Osteoblast (primary cell): ENCODE measurements around the gene PARD3. TPM values are rescaled to one million over a fixed set of nuclear protein-coding genes. Genes with fewer than 3 reads are reported as not detected.
A peak's percentile ranks its signal among the peaks of the same experiment; 100 is the strongest.

Source experiments
- DNase-seq: peaks from one replicate; pipeline ENCODE4 v3.0.0; 2011; ENCODE audit warnings: low spot score, mixed read lengths; ENCODE audit not compliant: insufficient read length; ENCODE audit errors: missing footprints
- H2AFZ ChIP-seq: 2 replicates; pipeline ENCODE4 v1.6.0; 2011; ENCODE audit warnings: mild to moderate bottlenecking, low read length
- H3K27ac ChIP-seq: 2 replicates; pipeline ENCODE4 v1.5.1; 2011; ENCODE audit warnings: mild to moderate bottlenecking, low read depth, low read length, moderate library complexity
- H3K27me3 ChIP-seq: 2 replicates; pipeline ENCODE4 v1.6.0; 2012; ENCODE audit warnings: mild to moderate bottlenecking, control low read depth, inconsistent platforms, low read length, moderate library complexity; ENCODE audit not compliant: insufficient read depth
- H3K36me3 ChIP-seq: 2 replicates; pipeline ENCODE4 v1.5.1; 2011; ENCODE audit warnings: mild to moderate bottlenecking, low read length, control low read depth, moderate library complexity; ENCODE audit not compliant: insufficient read depth
- H3K4me1 ChIP-seq: 2 replicates; pipeline ENCODE4 v1.5.1; 2011; ENCODE audit warnings: mild to moderate bottlenecking, low read length, control low read depth, moderate library complexity; ENCODE audit not compliant: insufficient read depth
- H3K4me2 ChIP-seq: 2 replicates; pipeline ENCODE4 v1.6.0; 2011; ENCODE audit warnings: mild to moderate bottlenecking, low read length; ENCODE audit not compliant: insufficient read depth
- H3K4me3 ChIP-seq: fragments of 200-600 bp; sonication (generic); 3 replicates; pipeline ENCODE4 v1.5.1; 2012; ENCODE audit warnings: mild to moderate bottlenecking, low read length, inconsistent platforms; ENCODE audit not compliant: insufficient read depth
- H3K79me2 ChIP-seq: 2 replicates; pipeline ENCODE4 v1.6.0; 2012; ENCODE audit warnings: mild to moderate bottlenecking, low read length, control low read depth, inconsistent platforms; ENCODE audit not compliant: insufficient read depth
- H3K9me3 ChIP-seq: 2 replicates; pipeline ENCODE4 v1.5.1; 2011; ENCODE audit warnings: low read depth, low read length, control low read depth
- H4K20me1 ChIP-seq: 2 replicates; pipeline ENCODE4 v1.6.0; 2012; ENCODE audit warnings: mild to moderate bottlenecking, low read length, control low read depth; ENCODE audit not compliant: insufficient read depth
- CTCF ChIP-seq: IDR thresholded peaks from 2 replicates; pipeline ENCODE4 v1.5.1; 2011; ENCODE audit warnings: mild to moderate bottlenecking, low read depth, low read length, moderate library complexity; ENCODE audit errors: extremely low read depth
- total RNA-seq: library from RNA; depleted of rRNA; stranded (reverse); fragments of >200 nt; gene quantifications from 2 replicates; pipeline ENCODE4 v1.2.3, GENCODE V29; 2012

PARD3 gene
- total RNA-seq, 1 donor = 71.7 TPM

DNA sequence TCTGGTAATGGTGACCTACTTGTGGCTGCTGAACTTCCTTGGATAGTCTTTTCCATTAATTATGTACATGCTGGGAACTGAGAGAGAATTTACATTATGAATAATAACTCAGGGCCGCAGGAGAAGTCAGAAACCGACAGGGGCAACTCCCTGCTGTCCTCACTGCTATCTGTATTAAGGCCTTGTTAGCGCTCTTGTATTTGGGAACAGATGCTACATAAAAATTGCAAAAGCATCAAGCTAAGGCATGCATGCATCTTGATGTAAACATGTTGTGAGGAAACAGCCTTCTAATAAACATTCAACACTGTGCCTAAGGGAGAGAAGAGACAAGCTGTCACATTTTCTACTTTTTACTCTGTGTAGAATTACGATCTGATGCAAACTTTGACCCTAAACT, 158.4 kb downstream of the PARD3 start:
- DNase-seq = no peak
- peaks cover 17% of the 10 kb centered on the region for H4K20me1 ChIP-seq

DNA sequence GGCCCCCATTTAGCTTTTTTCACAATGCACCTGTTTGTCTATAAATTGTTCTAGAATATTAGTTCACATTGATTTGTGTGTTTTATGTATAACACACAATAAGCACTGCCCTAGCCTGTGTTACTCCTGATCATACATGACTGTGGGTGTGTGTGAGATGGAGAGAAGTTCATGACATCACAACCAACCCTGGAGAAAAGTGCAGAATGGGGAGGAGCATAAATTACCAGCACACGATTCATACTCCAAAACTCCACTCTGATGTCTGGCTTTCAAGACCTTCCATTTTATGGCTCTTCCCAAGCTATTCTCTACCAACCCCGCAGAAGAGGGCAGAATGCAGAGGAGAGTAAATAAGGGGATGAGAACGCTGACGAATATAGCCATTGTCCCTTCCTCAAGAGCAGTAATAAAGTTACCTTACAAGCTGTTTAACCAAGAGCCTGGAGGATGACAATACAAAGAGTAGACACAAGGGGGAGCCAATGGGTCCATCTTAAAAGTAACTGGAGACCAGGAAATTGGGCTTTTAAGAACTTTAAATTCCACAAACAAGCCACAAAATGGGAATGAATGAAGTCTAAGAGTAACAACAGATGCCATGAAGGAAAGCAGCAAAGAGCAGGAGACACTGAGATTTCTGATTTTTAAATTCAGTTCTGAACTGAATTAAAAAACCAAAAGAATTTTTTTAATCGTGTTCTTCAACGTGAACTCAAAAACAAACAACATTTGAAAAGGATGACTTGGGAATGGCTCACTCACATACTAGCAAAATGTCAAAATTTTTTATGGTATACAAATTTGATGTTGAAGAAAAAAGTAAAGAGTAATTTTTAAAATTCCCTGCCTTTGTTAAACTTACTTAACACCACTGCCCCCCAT, 159.6 kb downstream of the PARD3 start:
- no peak for DNase-seq
- Histone ChIP-seq H3K4me3 (no peak overlapping the region), H3K4me1 (peaks cover 7% of the 10 kb centered on the region), H3K36me3 (no peaks in the 10 kb centered on the region), H2AFZ (peak overlapping the region; percentile 41), H3K9me3 (no peaks in the 10 kb centered on the region), H3K27me3 (no peaks in the 10 kb centered on the region), H3K27ac (no peak overlapping the region), H3K79me2 (peaks cover 12% of the 10 kb centered on the region), H3K4me2 (peak overlapping the region; percentile 39), H4K20me1 (peaks cover 21% of the 10 kb centered on the region)
- TF ChIP-seq CTCF = peak; percentile 80

More for the DNA sequence above, 158.4 kb downstream of the PARD3 start:
- Histone ChIP-seq H3K27me3 (no peaks in the 10 kb centered on the region), H2AFZ (no peak overlapping the region), H3K4me2 (no peak overlapping the region), H3K9me3 (no peaks in the 10 kb centered on the region), H3K79me2 (peaks cover 12% of the 10 kb centered on the region), H3K4me1 (peaks cover 7% of the 10 kb centered on the region), H3K4me3 (no peak overlapping the region), H3K27ac (no peak overlapping the region), H3K36me3 (no peaks in the 10 kb centered on the region)
- no peak for TF ChIP-seq CTCF

DNA sequence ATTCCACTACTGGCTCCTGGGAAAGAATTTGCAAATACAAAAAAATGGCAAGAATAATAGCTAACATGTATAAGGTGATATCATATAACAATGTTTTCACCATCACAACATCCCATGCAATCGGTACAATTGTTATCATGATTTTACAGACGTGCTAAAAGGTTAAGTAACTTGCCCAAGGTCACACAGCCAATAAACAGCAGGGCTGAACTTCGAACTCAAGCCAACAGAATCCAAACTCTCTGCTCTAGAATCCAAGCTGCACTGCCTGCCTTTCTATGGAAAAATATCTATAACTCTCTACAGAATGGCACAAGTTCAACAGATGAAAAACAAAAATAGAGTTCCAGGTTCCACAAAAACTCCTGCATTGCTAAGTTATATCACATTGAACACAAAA, 160.9 kb downstream of the PARD3 start:
- TF ChIP-seq CTCF = no peak
- Histone ChIP-seq H3K4me3 (no peak overlapping the region), H3K4me2 (no peak overlapping the region), H3K27me3 (no peaks in the 10 kb centered on the region), H3K4me1 (peaks cover 7% of the 10 kb centered on the region), H4K20me1 (peaks cover 26% of the 10 kb centered on the region), H3K79me2 (peaks cover 19% of the 10 kb centered on the region), H2AFZ (no peak overlapping the region), H3K36me3 (no peaks in the 10 kb centered on the region), H3K27ac (no peak overlapping the region), H3K9me3 (no peaks in the 10 kb centered on the region)
- no peak for DNase-seq

DNA sequence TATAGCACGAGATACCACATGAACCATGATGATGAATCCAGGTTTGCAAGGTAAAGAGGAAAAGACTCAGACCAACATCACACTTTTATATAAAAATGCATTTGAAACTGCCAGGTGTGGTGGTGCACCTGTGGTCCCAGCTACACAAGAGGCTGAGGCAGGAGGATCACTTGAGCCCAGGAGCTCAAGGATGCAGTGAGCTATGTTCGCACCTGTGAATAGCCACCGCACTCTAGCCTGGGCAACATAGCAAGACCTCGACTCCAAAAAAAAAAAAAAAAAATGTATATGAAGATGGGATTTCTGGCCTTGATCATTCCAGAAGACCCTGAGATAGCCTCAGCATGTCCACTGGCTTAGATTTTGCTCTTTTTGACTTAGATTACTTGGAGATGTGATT, 161.6 kb downstream of the PARD3 start:
- Histone ChIP-seq H3K79me2 (peaks cover 24% of the 10 kb centered on the region), H3K4me3 (no peak overlapping the region), H3K9me3 (no peaks in the 10 kb centered on the region), H4K20me1 (peaks cover 31% of the 10 kb centered on the region), H3K27me3 (no peaks in the 10 kb centered on the region), H3K4me2 (no peak overlapping the region), H3K36me3 (no peaks in the 10 kb centered on the region), H3K27ac (no peak overlapping the region), H3K4me1 (peaks cover 7% of the 10 kb centered on the region), H2AFZ (no peak overlapping the region)
- TF ChIP-seq CTCF = no peak
- no peak for DNase-seq
